Ramos (cell line): Measurements from ENCODE around the gene NADSYN1.

Experiments used
- in situ Hi-C: fragments of 300-500 bp; cut with MboI; formaldehyde crosslinking; loops from one replicate; pipeline ENCODE4 v1.14.3; 2022; ENCODE audit warnings: low sequenced_read_pairs; ENCODE audit not compliant: unreplicated experiment

The NADSYN1 gene

DNA sequence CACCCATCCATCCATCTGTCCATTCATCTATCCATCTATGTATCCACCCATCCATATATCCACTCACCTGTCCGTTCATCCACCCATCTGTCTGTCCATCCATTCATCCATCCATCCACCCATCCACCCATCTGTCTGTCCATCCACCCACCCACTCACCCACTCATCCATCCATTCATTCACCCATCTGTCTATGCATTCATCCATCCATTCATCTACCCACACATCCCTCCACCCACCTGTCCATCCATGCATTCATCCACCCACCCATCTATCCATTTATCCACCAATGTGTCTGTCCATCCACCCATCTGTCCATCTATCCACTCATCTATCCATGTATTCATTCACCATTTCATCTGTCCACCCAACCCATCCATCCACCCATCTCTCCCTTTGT, 33.3 kb downstream of the NADSYN1 start:
- in situ Hi-C loops, result no loop called here

DNA sequence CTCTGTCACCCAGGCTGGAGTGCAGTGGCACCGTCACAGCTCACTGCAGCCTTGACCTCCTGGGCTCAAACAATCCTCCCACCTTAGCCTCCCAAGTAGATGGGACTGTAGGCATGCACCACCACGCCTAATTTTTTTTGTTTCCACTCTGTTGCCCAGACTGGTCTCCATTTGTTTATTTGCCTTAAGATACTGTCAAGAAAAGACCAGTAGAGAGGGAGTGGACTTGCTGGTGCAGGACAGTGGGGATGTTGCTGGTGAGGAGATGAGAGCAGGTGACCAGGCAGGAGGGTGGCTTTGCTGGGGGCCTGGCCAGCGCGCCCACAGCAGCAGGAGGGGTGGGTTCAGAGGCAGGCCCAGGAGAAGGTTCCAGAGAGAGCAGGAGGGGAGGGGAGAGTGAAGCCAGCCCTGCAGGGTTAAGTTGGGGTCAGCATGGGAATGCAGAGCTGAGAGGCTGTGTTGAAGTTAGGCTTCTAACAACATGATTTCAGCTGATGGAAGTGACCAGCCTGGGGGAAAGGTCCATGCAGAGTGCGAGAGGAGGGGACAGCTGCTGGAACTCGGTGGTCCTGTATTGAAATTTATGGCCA, 35.8 kb downstream of the NADSYN1 start:
- in situ Hi-C loops, result no loop called here

DNA sequence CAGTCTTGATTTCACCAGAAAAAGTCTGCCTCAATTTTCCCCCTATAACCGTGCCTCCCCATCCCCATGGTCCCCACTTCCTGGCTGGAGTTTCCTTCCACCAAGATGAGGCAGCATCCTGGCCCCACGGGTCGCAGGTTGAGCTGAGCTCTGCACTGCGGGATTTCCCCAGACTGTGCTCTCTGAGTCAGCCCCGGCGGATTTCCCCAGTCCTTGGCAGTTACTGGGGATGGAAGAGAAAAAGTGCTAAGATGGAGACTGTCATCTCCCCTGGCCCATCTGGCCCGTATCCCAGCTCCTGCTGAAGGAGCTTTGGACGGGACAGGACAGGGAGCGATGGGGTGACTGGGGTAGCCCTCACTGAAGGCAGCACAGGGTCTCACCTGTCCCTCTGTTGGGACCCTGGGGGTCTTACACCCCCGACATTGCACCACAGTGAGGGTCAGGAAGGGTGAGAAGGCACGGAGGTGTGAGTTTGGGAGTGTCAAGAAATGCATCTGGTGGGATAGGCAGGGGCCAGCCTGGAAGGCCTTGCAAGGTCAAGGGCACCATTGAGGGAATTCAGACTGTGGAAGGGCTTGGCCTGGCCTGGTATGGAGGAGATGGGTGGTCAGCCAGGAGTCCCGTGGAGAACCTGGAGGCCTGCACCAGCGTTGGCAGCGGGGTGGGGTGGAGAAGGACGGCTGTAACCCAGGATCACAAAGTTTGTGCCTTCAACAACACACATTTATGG, 36.5 kb downstream of the NADSYN1 start:
- in situ Hi-C loops, result no loop called here

DNA sequence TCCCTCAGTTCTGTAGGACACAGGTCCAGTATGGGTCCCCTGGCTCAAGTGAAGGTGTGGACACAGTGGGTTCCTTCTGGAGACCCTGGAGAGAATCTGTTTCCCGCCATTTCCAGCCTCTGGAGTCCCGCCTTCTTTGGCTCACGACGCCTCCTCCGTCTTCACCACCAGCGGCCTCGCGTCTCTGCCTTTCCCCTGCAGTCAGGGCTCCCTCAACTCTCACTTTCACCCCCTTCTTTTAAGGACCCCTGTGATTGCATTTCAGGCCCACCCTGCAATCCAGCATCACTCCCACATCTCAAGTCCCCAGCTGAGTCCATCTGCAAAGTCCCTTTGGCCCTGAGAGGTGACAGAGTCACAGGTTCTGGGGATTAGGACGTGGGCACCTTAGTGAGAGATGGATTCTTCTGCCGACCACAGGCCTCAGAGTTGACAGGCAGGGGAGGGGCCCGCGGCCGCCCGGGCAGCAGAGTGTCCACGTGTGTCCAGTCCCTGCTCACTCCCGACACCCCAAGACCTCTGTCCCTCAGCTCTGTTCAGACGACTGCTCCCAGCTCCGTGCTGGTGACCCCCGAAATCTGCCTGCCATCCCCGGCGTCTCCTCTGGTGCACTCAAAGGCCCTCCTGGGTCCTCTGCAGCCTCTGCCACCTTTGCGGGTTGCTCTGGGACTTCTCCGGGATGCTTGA, 37.2 kb downstream of the NADSYN1 start:
- in situ Hi-C loops, result no loop called here

DNA sequence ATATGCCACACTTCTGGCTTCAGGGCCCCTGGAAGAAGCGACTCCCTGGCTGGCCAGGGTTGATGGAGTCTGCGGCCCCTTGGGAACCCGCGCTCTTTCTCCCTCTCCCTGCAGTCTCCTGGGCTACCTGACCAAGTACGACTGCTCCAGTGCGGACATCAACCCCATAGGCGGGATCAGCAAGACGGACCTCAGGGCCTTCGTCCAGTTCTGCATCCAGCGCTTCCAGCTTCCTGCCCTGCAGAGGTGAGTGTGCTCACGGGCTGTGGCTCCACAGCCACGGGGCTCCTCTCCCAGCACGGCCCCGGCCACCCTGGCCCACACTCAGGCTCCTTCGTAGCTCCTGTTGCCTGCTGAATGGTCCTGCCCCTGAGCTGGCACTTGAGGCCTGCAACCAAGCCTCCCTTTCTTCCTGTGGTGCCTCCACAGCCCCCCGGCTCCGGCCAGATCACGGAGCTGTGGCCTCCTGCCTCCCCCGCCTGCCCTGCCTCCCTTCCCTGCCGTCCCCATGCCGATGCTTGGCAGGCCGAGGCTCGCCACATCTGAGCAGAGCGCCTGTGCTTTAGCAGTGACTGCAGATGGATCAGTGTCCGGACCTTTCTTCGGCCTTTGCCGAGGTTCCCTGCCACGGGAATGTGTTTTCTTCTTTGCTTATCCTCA, 37.9 kb downstream of the NADSYN1 start:
- in situ Hi-C loops, result no loop called here

DNA sequence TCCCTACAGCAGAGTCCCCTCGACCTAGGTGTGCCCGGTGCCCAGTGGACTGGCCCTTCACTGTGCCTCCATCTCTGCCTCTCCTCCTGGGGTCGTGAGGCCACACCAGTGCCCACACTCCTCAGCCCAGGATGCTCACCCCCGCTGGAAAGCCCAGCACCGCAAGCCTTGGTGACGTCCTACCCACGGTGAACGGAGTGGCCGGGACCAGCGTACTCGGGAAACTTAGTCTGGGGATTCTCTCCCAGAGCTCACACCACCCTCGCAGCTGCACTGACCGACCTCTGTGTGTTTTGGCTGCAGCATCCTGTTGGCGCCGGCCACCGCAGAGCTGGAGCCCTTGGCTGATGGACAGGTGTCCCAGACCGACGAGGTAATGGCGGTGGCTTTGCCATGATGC, 38.5 kb downstream of the NADSYN1 start:
- in situ Hi-C loops, result no loop called here

DNA sequence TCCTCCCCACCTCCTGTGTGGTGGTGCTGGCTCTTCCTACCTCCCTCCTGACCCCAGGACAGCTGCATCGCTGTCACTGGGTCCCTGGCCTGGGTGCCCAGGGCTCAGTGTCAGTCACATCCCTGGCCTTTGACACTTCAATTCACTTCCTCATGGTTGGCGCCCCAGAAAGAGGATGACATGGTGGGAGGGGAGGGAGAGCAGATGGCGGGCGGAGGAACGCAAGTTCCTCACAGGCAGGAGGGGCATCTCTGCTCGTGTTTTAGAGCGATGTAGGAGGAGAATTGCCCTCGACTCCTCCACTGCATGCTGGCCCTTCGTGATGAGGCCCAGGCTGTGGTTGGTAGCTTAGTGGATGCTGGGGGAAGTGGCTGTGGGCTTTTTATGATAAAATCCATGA, 38.9 kb downstream of the NADSYN1 start:
- in situ Hi-C loops, result no loop called here

DNA sequence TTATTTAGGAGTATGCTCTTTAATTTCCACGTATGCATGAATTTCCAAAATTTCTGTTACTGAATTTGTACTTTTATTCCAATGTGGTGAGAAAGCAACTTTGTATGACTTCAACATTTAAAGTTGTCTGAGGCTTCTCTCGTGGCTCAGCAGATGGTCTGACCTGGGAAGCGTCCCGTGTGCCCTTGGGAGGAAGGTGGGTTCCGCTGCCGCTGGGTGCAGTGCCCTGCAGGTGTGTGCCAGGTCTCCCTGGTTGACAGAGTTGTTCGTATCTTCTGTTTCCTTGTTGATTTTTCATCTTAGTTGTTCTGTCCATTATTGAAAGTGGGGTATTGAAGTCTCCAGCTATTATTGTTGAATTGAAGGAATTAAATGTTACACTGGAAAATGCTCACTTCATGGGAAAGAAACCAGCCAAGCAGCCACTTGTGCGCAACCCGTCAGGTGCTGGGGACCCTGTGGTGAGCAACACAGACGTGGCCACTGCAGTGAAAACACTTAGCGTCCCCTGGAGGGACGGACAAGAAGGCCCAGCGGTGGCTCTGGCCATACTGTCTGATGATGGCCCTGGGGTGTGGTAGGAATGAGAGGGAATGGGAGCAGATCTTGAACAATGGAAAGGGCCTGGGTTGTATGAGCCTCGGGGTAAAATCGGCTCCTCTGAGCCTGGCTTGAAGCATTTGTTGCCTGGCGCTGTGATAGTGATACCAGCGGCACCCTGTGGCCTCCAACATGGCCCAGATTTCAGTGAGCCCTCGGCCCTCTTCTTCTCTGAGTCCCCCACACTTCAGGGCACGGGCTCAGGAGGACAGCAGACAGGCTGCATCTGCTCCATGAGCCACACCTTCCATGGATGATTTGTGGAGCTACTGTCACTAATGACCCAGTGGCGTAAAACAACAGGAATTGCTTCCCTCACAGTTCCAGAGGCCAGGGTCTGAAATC, 42.6 kb downstream of the NADSYN1 start:
- in situ Hi-C loops, result no loop called here

DNA sequence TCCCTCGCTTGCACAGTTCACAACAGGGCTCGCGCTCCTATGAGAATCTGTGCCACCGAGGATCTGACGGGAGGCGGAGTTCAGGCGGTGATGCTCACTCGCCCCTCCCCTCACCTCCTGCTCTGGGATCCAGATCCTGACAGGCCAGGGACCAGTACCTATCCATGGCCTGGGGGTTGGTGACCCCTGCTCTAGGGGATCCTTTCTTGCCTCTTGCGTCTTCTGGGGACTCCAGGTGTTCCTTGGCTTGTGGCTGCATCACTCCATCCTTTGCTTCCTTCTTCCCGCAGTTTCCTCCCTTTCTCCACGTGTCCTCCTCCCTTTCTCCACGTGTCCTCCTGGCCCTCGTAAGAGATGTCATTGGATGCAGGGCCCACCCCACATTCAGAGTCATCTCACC, 43.4 kb downstream of the NADSYN1 start:
- in situ Hi-C loops, result no loop called here

DNA sequence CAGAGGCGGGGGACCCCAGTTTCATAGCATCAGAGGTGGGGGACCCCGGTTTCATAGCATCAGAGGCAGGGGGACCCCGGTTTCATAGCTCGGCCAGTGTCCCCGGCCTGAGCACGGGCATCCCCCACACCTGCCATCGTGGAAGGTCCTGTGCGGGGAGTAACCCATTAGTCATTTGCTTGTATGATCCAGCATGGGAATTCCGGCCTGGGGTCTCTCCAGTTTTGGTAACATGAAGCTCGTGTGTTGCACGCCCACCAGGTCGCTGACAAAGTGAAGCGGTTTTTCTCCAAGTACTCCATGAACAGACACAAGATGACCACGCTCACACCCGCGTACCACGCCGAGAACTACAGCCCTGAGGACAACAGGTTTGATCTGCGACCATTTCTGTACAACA, 45.1 kb downstream of the NADSYN1 start:
- in situ Hi-C loops, result no loop called here

DNA sequence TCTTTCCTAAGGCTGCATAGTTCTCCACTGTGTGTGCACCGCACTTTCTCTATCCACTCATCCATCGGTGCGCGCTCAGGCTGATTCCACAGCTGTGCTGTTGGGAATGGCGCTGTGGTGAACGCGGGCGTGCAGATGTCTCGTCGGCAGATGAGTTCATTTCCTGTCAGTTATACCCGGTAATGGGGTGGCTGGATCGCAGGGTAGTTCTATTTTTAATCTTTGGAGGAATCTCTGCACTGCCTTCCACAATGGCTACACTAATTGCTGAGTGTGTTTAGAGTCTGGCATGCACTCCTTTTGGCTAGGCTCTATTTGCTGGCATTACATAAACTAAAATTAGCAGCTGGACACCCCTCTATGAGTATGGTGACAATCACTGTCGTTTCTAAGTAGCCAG, 46.1 kb downstream of the NADSYN1 start:
- in situ Hi-C loops, result no loop called here

DNA sequence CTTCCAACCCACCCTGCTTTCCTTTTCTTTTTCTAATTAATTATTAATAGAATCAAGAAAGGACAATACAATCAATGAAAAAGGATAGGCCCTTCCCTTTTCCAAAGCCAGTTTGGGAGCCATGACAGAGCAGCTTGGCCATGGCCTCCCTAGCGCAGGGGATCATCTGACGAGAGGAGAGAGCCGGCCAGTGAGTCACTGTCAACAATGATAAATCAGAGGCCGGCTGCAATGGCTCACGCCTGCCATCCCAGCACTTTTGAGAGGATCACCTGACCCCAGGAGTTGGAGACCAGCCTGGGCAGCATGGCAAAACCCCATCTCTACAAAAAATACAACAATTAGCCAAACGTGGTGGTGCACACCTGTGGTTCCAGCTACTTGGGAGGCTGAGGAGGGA, 46.5 kb downstream of the NADSYN1 start:
- in situ Hi-C loops, result no loop called here

DNA sequence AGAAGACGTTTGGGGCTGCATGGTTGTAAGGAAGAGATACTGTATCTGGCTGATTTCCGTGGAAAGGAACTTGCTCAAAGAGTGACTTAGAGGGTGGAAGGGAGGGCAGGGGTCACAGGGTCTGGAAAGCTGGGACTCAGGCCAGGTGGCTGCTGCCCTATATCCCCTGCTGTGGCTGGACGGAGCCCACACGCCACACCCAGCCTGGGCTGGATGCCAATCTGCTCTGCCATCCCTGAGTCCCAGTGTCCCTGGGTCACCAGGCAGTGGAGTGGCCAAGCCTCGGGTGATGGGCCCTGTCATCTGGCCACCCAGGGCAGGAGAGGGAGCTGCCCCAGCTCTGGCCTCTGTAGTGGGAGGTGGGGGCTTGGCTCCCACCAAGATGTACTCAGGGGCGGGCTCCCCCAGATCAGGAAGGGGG, 47.6 kb downstream of the NADSYN1 start:
- in situ Hi-C loops, result no loop called here

DNA sequence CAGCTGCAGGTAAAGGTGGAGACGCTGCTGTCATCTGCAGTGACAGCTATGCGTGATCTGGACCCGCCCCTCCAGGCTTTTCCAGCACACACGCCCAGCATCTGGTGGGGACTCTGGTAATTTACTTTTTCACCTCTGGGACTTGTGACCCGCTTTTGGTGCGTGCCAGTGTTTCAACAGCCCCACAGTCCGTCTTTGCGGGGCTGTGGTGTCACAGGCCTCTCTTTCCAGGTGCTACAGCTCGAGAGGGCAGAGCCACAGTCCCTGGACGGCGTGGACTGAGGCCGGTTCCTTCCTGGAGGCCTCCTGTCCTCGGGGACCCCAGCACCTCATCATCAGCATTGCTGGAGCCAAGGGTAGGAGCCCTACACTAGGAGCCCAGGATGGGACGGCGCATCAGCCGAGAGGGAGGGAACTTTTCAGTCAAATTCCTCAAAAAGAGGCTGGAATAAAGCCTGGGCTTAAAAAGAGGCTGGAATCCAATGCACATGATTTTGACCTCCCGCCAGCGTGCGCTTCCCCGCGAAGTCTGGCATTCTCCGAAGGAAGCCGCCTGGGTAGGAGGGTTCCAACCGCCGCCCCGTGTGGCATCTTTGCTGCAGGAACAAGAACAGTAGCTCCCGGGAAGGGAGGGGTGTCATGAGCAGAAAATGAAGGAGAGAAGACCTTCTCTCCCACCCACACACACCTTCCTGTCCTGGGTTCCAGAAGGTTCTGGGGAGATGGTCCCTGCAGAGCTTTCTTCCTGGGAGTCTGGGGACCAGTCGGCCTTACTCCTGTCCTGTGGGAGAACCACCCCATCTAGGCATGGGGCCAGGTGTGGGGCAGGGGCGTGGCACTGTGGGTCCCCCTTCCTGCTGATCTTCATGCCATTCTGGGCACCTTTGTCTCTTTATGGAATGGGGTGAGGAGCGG, 48.3 kb downstream of the NADSYN1 start:
- in situ Hi-C loops, result no loop called here

DNA sequence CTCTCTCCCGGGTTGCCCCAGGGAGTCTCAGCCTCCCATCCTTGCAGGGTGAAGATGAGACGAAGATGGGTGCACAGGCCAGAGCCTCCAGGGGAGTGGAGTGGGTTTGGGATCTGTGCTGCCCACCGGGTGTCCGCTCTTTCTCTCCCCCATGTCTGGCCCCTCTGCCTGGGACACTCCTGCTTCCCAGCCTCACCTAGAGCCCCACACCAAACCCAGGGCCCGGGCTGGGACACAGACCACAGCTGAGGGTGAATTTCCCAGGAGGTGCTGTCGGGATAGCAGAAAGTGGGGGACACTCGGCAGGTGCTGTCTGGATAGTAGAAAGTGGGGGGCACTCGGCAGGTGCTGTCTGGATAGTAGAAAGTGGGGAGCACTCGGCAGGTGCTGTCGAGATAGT, 49.0 kb downstream of the NADSYN1 start:
- in situ Hi-C loops, result no loop called here

DNA sequence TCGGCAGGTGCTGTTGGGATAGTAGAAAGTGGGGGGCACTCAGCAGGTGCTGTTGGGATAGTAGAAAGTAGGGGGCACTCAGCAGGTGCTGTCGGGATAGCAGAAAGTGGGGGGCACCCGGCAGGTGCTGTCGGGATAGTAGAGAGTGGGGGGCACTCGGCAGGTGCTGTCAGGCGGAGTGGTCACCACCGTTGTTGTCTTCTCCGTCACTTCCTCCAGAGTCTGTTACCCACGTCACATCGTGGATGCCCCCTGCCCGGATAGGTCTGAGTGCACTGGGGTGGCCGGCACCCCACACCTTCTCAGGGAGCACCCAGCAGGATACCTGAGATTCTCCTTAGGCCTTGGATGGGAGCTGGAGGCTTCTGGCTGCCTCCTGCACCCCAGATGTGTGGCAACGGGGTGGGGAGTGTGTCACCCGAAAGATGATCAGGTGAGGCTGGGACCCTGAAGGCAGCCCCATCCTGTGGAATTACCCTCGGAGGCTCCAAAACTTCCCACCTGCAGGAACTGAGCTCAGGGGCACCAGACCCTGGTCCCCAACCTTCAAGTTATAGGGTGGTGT, 50.0 kb downstream of the NADSYN1 start:
- in situ Hi-C loops, result no loop called here

DNA sequence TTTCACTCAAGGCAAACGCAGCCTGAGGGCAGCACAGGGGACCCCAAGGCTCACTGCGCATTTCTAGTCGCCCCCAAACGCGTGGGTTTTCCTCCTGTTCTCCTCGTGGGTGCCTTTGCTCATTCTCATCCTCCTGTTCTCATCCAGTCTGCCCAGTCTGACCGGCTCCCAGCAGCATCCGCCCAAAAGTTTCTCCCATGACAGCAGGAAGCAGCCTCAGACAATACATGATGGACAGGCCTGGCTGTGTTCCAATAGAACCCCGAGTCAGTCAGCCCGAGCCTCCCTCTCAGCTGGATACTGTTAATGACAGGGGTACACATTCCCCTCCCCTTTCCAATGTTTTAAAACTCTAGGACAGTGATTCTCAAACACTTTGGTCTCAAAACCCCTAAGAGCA, 51.5 kb downstream of the NADSYN1 start:
- in situ Hi-C loops, result no loop called here

DNA sequence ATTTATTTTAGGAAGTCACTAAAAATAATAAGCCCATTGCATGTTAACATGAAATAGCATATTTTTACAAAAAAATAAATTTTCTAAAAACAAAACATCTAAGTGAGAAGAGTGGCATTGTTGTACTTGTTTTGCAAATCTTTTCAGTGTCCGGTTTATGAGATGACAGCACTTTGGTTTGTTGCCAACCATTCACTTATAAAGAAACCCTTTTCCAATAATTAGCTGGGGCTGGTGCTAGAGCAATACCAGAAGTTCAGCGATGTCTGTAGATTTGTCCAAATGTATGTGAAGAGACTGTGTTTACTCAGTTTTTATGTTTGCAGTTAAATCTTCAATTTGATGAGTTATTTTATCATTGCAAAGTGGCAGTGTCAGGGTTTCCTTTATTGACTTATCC, 52.0 kb downstream of the NADSYN1 start:
- in situ Hi-C loops, result no loop called here

DNA sequence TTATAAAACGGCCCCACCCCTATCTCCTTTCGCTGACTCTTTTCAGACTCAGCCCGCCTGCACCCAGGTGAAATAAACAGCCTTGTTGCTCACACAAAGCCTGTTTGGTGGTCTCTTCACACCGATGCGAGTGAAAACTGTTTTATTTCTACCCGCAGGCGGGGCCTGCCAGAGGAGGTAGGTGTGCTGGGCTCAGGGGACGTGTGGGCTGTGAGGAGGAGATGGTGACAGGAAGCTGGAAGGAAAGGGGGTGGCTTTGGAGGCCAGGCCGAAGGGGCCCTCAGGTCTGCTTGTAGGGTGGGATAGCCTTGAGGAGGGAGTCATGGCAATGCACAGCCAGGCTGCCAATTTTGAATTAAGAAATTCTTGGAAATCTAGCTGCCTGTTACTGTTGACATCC, 52.8 kb downstream of the NADSYN1 start:
- in situ Hi-C loops, result no loop called here
